ENCODE results near the gene TGFBR2. TPM values are rescaled to one million over a fixed set of nuclear protein-coding genes. Genes with fewer than 3 reads are reported as not detected.
"Not testable (repeated sequence)": the region's sequence is repeated elsewhere in the genome, so short reads cannot be mapped to it uniquely, and the experiment has no call there.

Gene TGFBR2
- total and polyA plus RNA-seq, 4 donors, result 57.3 to 303 (median 216) TPM

DNA sequence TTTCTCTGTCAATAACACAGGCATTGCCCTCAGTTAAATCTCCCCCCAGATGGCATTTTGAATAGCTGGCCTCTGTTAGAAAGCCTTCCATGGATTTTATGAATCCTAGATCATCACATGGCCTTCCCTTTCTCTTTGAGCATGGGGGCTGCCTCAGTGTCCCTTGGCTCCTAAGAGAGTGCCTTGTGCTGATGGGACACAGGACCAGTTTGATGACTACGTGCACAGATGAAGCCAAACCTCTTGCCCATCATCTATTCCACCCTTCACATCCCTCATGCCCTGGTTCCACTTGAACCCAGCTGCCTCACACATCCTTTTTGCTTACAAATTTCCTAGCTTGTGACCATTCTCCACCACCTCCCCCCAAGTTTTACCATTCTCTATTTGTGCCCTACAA, 12.9 kb downstream of the TGFBR2 start:
- WGBS, 2 donors, result 98 to 100% methylated on average over 1 of the region's 1 CpG
- H3K4me3 ChIP-seq (ENCODE audit: low read length in 2 of 2), result no peak overlapping the region
- no peaks in the 10 kb centered on the region for H3K27me3 ChIP-seq (ENCODE audit: control insufficient read depth in 1 of 2, insufficient read depth in 2 of 2, low read length in 1 of 2)
- H3K27ac ChIP-seq (ENCODE audit: low read depth in 1 of 2, low read length in 2 of 2), result peak overlapping the region; percentile 11 to 18
- ATAC-seq (ENCODE audit: low FRiP score), result no peak
- intact Hi-C loops (cut with DNase I), result no loop called here
- no peak for DNase-seq
- H3K36me3 ChIP-seq (ENCODE audit: control insufficient read depth in 1 of 2, insufficient read depth in 2 of 2, low read length in 1 of 2), result peaks cover 0 to 3% of the 10 kb centered on the region in 2 donors
- no peaks in the 10 kb centered on the region for H3K9me3 ChIP-seq (ENCODE audit: control insufficient read depth, low read length)
- H3K4me1 ChIP-seq (ENCODE audit: control insufficient read depth in 1 of 2, insufficient read depth in 2 of 2, low read length in 2 of 2), result peaks cover 0 to 8% of the 10 kb centered on the region in 2 donors

DNA sequence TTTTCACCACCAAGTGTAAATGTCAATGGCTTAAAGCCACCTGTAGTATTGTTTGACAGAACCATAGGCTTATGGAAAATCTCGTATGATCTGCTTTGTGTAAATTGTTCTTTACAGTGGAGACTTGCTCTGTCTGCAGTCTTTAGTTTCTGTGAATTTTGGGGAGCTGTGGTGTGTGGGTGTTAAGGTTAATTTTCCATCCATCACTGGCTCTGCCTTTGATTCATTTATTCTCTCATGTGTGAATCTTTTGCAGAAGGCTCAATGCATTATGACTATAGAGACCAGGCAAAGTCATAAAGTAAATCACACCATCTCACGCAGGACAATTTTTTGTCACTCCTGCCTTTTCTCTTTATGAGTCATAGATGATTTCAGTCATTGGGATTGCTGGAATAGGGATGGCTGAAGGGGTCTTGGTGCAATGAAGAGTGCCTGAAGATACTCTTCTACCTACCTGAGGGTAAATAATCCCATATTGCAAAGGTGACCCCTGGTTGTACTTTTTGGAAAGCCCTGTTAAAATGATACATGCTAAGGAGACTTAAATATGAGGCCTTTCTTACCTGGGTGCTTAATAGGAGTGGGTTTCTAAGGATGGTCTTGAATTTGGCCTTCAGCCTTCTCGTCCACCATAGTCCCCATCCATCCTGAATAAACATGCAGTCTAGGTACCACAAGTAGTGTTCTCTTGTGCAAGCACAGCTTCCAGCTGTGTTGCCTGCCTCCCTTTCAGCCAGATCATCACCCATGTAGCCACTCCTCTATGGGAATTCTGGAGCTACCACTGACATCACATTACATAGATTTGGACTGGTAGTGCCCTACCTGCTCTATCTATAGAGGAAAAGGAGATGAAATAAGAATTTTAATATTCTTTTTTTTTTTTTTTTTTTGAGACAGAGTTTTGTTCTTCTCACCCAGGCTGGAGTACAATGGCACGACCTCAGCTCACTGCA, 14.3 kb downstream of the TGFBR2 start:
- H3K36me3 ChIP-seq (ENCODE audit: control insufficient read depth in 1 of 2, insufficient read depth in 2 of 2, low read length in 1 of 2), result peaks cover 0 to 3% of the 10 kb centered on the region in 2 donors
- H3K27me3 ChIP-seq (ENCODE audit: control insufficient read depth in 1 of 2, insufficient read depth in 2 of 2, low read length in 1 of 2), result no peaks in the 10 kb centered on the region
- WGBS, 2 donors, result 86 to 89% methylated on average over 4 of the region's 4 CpGs
- no peaks in the 10 kb centered on the region for H3K9me3 ChIP-seq (ENCODE audit: control insufficient read depth, low read length)
- ATAC-seq (ENCODE audit: low FRiP score) (no peak), DNase-seq (no peak)
- H3K4me3 ChIP-seq (ENCODE audit: low read length in 2 of 2), result no peak overlapping the region
- peaks cover 0 to 11% of the 10 kb centered on the region in 2 donors for H3K4me1 ChIP-seq (ENCODE audit: control insufficient read depth in 1 of 2, insufficient read depth in 2 of 2, low read length in 2 of 2)
- intact Hi-C loops (cut with DNase I), result no loop called here
- H3K27ac ChIP-seq (ENCODE audit: low read depth in 1 of 2, low read length in 2 of 2), result peak overlapping the region in 1 of 2 donors; percentile 43

DNA sequence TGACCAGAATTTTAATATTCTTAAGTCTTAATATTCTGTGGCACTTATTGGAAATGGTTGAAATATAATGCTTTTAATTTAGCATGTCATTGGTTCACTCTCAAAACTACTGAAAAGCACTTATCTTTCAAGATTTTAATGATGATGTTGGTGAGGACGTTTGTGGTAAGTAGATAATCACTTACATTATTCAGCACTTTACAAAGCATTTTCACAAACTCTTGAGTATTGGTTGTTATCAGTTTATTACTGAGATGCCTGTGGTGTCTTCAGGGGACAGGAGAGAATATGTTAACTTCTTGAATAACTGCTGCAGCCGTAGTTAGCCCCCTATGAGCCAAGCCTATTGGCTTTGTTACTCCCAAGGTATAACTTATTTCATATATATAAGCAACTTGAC, 15.2 kb downstream of the TGFBR2 start:
- peaks cover 0 to 11% of the 10 kb centered on the region in 2 donors for H3K4me1 ChIP-seq (ENCODE audit: control insufficient read depth in 1 of 2, insufficient read depth in 2 of 2, low read length in 2 of 2)
- H3K27me3 ChIP-seq (ENCODE audit: control insufficient read depth in 1 of 2, insufficient read depth in 2 of 2, low read length in 1 of 2), result no peaks in the 10 kb centered on the region
- ATAC-seq (ENCODE audit: low FRiP score) (no peak), DNase-seq (no peak)
- H3K4me3 ChIP-seq (ENCODE audit: low read length in 2 of 2), result no peak overlapping the region
- peaks cover 0 to 3% of the 10 kb centered on the region in 2 donors for H3K36me3 ChIP-seq (ENCODE audit: control insufficient read depth in 1 of 2, insufficient read depth in 2 of 2, low read length in 1 of 2)
- 74 to 77% methylated on average over 2 of the region's 2 CpGs for WGBS, 2 donors
- intact Hi-C loops (cut with DNase I), result no loop called here
- no peak overlapping the region for H3K27ac ChIP-seq (ENCODE audit: low read depth in 1 of 2, low read length in 2 of 2)
- H3K9me3 ChIP-seq (ENCODE audit: control insufficient read depth, low read length), result no peaks in the 10 kb centered on the region

DNA sequence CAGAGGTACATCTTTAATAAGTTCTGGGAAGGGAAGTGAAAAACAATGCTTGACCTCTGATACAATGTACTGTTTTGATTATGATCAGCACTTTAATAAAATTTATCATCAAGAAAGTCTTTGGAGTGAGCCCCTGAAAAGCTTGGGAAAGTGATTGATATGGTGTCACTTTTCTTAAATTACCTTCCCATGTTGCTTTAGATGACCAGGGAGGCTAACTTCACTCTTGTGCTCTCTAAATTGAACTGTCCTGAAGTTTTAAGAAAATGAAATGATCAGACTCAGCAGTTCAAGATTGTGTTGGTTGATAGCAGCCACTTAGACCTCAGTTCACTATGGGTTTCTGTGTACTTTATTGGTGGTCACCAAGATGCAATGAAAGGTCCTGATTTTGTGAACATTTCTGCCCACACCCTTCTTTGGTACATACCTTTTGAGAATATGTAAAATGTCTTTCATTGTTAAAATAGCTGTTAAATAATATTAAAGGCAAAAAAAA, 15.7 kb downstream of the TGFBR2 start:
- Histone ChIP-seq H3K4me3 (ENCODE audit: low read length in 2 of 2) (no peak overlapping the region), H3K36me3 (ENCODE audit: control insufficient read depth in 1 of 2, insufficient read depth in 2 of 2, low read length in 1 of 2) (peaks cover 0 to 3% of the 10 kb centered on the region in 2 donors), H3K27me3 (ENCODE audit: control insufficient read depth in 1 of 2, insufficient read depth in 2 of 2, low read length in 1 of 2) (no peaks in the 10 kb centered on the region), H3K9me3 (ENCODE audit: control insufficient read depth, low read length) (no peaks in the 10 kb centered on the region), H3K4me1 (ENCODE audit: control insufficient read depth in 1 of 2, insufficient read depth in 2 of 2, low read length in 2 of 2) (peaks cover 0 to 16% of the 10 kb centered on the region in 2 donors), H3K27ac (ENCODE audit: low read depth in 1 of 2, low read length in 2 of 2) (no peak overlapping the region)
- DNase-seq, result no peak
- no peak for ATAC-seq (ENCODE audit: low FRiP score)
- intact Hi-C loops (cut with DNase I), result no loop called here

DNA sequence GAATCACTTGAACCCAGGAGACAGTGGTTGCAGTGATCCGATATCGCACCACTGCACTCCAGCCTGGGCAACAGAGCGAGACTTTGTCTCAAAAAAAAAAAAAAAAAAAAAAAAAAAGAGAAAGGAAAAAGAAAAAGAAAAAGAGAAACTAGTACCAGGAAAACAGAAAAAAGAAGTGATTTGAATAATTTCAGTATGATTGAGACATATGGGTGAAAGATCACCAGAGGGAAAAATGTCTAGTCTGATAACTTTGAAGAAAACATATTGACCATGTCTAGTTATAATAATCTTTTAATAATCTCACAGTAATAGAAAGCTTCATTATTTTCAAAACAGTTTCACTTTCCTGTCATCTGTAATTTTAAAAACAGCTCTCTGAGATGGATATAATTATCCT, 16.4 kb downstream of the TGFBR2 start:
- intact Hi-C loops (cut with DNase I), result no loop called here
- Histone ChIP-seq H3K4me1 (ENCODE audit: control insufficient read depth in 1 of 2, insufficient read depth in 2 of 2, low read length in 2 of 2) (peaks cover 0 to 13% of the 10 kb centered on the region in 2 donors), H3K27ac (ENCODE audit: low read depth in 1 of 2, low read length in 2 of 2) (no peak overlapping the region), H3K27me3 (ENCODE audit: control insufficient read depth in 1 of 2, insufficient read depth in 2 of 2, low read length in 1 of 2) (no peaks in the 10 kb centered on the region), H3K9me3 (ENCODE audit: control insufficient read depth, low read length) (no peaks in the 10 kb centered on the region), H3K36me3 (ENCODE audit: control insufficient read depth in 1 of 2, insufficient read depth in 2 of 2, low read length in 1 of 2) (peaks cover 0 to 3% of the 10 kb centered on the region in 2 donors), H3K4me3 (ENCODE audit: low read length in 2 of 2) (no peak overlapping the region)
- WGBS, 2 donors, result 84 to 96% methylated on average over 2 to 3 of the region's 3 CpGs
- DNase-seq (no peak), ATAC-seq (ENCODE audit: low FRiP score) (no peak)

DNA sequence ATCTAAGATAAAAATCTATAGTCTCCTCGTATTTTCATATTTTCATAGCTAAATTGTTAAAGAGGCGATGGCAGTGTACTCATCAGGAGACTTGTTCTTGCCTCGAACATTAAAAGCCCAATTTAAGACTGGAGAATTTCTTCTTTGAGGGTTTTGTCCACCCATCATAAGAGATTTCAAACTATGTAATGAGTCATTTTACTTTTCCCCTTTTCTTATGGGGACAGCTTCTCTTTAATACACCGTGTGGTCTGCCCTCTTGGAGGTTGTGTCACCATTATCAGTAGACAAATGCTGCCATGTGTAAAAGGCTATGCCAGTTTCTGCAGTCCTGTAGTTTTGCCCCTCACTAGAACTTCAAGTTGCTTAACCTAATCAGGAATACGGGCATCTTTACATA, 16.9 kb downstream of the TGFBR2 start:
- Histone ChIP-seq H3K36me3 (ENCODE audit: control insufficient read depth in 1 of 2, insufficient read depth in 2 of 2, low read length in 1 of 2) (peaks cover 0 to 3% of the 10 kb centered on the region in 2 donors), H3K27ac (ENCODE audit: low read depth in 1 of 2, low read length in 2 of 2) (no peak overlapping the region), H3K4me1 (ENCODE audit: control insufficient read depth in 1 of 2, insufficient read depth in 2 of 2, low read length in 2 of 2) (peaks cover 0 to 13% of the 10 kb centered on the region in 2 donors), H3K9me3 (ENCODE audit: control insufficient read depth, low read length) (no peaks in the 10 kb centered on the region), H3K4me3 (ENCODE audit: low read length in 2 of 2) (no peak overlapping the region), H3K27me3 (ENCODE audit: control insufficient read depth in 1 of 2, insufficient read depth in 2 of 2, low read length in 1 of 2) (no peaks in the 10 kb centered on the region)
- intact Hi-C loops (cut with DNase I), result no loop called here
- DNase-seq, result no peak
- 91 to 95% methylated on average over 5 of the region's 5 CpGs for WGBS, 2 donors
- ATAC-seq (ENCODE audit: low FRiP score), result no peak

DNA sequence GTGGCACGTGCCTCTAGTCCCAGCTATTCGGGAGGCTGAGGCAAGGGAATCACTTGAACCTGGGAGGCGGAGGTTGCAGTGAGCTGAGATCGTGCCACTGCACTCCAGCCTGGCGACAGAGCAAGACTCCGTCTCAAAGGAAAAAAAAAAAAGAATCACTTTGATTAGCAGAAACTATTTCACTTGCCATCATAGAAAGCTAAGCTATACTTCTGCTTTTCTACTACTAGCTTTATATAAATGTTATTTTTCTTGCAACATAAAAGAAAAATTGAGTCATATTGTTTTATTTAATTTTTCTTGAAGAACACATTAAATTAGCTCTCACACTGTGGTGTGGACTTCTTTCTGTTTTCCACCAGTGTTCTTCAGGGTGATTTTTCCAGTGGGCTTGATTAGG, 18.1 kb downstream of the TGFBR2 start:
- H3K36me3 ChIP-seq (ENCODE audit: control insufficient read depth in 1 of 2, insufficient read depth in 2 of 2, low read length in 1 of 2); ATAC-seq (ENCODE audit: low FRiP score): not testable (repeated sequence)

DNA sequence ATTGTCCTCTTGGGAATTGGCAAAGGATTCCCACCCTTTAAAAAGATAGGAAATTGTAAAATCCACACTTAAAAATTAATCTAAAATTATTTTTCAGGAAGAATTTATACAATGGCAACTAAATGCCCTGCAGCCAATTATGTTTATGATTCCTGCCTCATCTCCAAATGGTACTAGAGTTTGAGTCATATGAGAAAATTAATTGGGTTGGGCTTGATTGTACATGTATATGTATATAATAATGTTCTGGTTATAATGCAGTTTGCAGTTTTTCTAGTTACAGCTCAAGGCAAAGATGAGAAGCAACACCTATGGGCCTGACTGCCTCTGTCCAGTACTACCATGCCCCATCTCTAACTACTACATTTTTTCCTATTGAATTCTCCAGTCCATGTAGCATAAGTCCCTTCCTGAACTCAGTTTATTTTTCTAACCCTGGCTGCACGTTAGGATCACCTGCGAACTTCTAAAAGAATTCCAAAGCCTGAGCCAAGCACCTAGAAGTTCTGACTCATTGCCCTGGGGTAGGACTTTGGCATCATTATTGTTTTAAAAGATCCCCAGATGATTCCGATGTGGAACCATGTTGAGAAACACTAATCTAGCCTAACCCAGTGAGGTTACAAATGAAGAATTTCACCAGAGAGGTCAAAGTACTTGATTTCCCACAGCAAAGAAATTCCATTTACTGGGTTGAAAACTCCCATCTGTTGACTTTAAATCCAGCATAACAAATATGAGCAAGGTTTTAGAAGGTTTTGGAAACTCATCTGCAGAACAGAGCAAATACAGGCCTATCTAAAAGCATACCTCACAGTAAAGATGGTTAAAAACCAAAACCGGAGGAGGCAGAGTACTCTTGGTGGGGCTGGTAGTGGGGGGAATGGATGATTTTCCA, 19.4 kb downstream of the TGFBR2 start:
- H3K4me3 ChIP-seq (ENCODE audit: low read length in 2 of 2), result no peak overlapping the region
- peaks cover 0 to 3% of the 10 kb centered on the region in 2 donors for H3K36me3 ChIP-seq (ENCODE audit: control insufficient read depth in 1 of 2, insufficient read depth in 2 of 2, low read length in 1 of 2)
- intact Hi-C loops (cut with DNase I), result loop anchor here in 1 of 2 donors (5.0 kb wide), 1 partner anchor 52 kb away; no protein-coding TSS in a partner anchor
- H3K27me3 ChIP-seq (ENCODE audit: control insufficient read depth in 1 of 2, insufficient read depth in 2 of 2, low read length in 1 of 2), result no peaks in the 10 kb centered on the region
- peak overlapping the region in 1 of 2 donors; percentile 67 for H3K27ac ChIP-seq (ENCODE audit: low read depth in 1 of 2, low read length in 2 of 2)
- H3K9me3 ChIP-seq (ENCODE audit: control insufficient read depth, low read length), result peaks cover 2% of the 10 kb centered on the region
- DNase-seq (no peak), ATAC-seq (ENCODE audit: low FRiP score) (no peak)
- 33 to 43% methylated on average over 4 of the region's 4 CpGs for WGBS, 2 donors
- peaks cover 5 to 15% of the 10 kb centered on the region in 2 donors for H3K4me1 ChIP-seq (ENCODE audit: control insufficient read depth in 1 of 2, insufficient read depth in 2 of 2, low read length in 2 of 2)

More for the DNA sequence above, 18.1 kb downstream of the TGFBR2 start:
- intact Hi-C loops (cut with DNase I); H3K9me3 ChIP-seq (ENCODE audit: control insufficient read depth, low read length); H3K4me3 ChIP-seq (ENCODE audit: low read length in 2 of 2); H3K27ac ChIP-seq (ENCODE audit: low read depth in 1 of 2, low read length in 2 of 2); DNase-seq; H3K27me3 ChIP-seq (ENCODE audit: control insufficient read depth in 1 of 2, insufficient read depth in 2 of 2, low read length in 1 of 2): not testable (repeated sequence)
- H3K4me1 ChIP-seq (ENCODE audit: control insufficient read depth in 1 of 2, insufficient read depth in 2 of 2, low read length in 2 of 2), result peaks cover 2 to 15% of the 10 kb centered on the region in 2 donors
- WGBS, 2 donors, result 88 to 92% methylated on average over 6 of the region's 6 CpGs
